ENCODE data around the gene NEGR1.

- TF ChIP-seq CTCF (IDR thresholded peaks at IDR 0.05) (no peak), POLR2A (IDR thresholded peaks at IDR 0.05) (no peak)
Observed at GRCh38 chr1:72166426-72166825, 115.9 kb downstream of the NEGR1 start.

Measured in thyroid gland (tissue), 4 donors.